OCI-LY7 (cell line): ENCODE data around the gene FUNDC2. TPM values are rescaled to one million over a fixed set of nuclear protein-coding genes. Genes with fewer than 3 reads are reported as not detected.

Experiments used
- BruUV-seq: library from RNA; stranded (reverse); fragments of 400-500 nt; replicated peaks from 2 replicates; lab custom pipeline; 2021; lab: Mats Ljungman, UMichigan
- CTCF ChIA-PET: fragments of 300-600 bp; sonication (Branson Sonifier 250); formaldehyde crosslinking; loops from one replicate; lab custom pipeline; 2022; ENCODE audit warnings: antibody characterized with exemption; ENCODE audit not compliant: unreplicated experiment; lab: Charles Lee
- POLR2A ChIA-PET: fragments of 300-600 bp; sonication (Branson Sonifier 250); formaldehyde crosslinking; loops from one replicate; lab custom pipeline; 2022; ENCODE audit warnings: antibody characterized with exemption; lab: Charles Lee
- DNase-seq: peaks from one replicate; pipeline ENCODE4 v3.0.0-alpha.2; 2015; ENCODE audit warnings: low spot score
- H2AFZ ChIP-seq: fragments of 200-600 bp; sonication (generic), shearing (Covaris generic); 2 replicates; pipeline ENCODE4 v1.6.1; 2014; ENCODE audit warnings: mild to moderate bottlenecking, antibody characterized with exemption, low read length, moderate library complexity
- H3K27ac ChIP-seq: fragments of 200-600 bp; sonication (generic); 2 replicates; pipeline ENCODE4 v1.5.1; 2014; ENCODE audit warnings: mixed run types, low read depth, mild to moderate bottlenecking, moderate library complexity, low read length, inconsistent platforms; ENCODE audit not compliant: poor library complexity, severe bottlenecking
- H3K36me3 ChIP-seq: fragments of 200-600 bp; sonication (generic); 2 replicates; pipeline ENCODE4 v1.6.1; 2014; ENCODE audit warnings: mild to moderate bottlenecking, antibody characterized with exemption, low read length, moderate library complexity, mixed read lengths; ENCODE audit not compliant: insufficient read depth
- H3K4me1 ChIP-seq: fragments of 200-600 bp; sonication (generic); 2 replicates; pipeline ENCODE4 v1.5.1; 2014; ENCODE audit warnings: mild to moderate bottlenecking, low read length; ENCODE audit not compliant: insufficient read depth, poor library complexity, severe bottlenecking
- H3K4me2 ChIP-seq: fragments of 200-600 bp; sonication (generic); 2 replicates; pipeline ENCODE4 v1.6.1; 2014; ENCODE audit warnings: mild to moderate bottlenecking, low read length
- H3K4me3 ChIP-seq: fragments of 200-600 bp; sonication (generic); 2 replicates; pipeline ENCODE4 v1.5.1; 2014; ENCODE audit warnings: mild to moderate bottlenecking, low read depth, low read length; ENCODE audit not compliant: poor library complexity, severe bottlenecking
- H3K79me2 ChIP-seq: fragments of 200-600 bp; sonication (generic); 2 replicates; pipeline ENCODE4 v1.6.1; 2016; ENCODE audit warnings: low read depth, mild to moderate bottlenecking, low read length, moderate library complexity, mixed read lengths; ENCODE audit not compliant: insufficient read depth
- H3K9me2 ChIP-seq: fragments of 200-600 bp; sonication (generic); 2 replicates; pipeline ENCODE4 v1.6.1; 2016; ENCODE audit warnings: mild to moderate bottlenecking, low read length, mixed read lengths; ENCODE audit not compliant: insufficient read depth
- H3K9me3 ChIP-seq: fragments of 200-600 bp; sonication (generic); 2 replicates; pipeline ENCODE4 v1.6.1; 2014; ENCODE audit warnings: mild to moderate bottlenecking, mixed run types, low read length, mixed read lengths
- H4K20me1 ChIP-seq: fragments of 200-600 bp; sonication (generic); 2 replicates; pipeline ENCODE4 v1.6.1; 2014; ENCODE audit warnings: mild to moderate bottlenecking, antibody characterized with exemption, low read length, moderate library complexity, mixed read lengths; ENCODE audit not compliant: insufficient read depth
- EZH2phosphoT487 ChIP-seq: fragments of 200-600 bp; sonication (generic); IDR thresholded peaks from 2 replicates; pipeline ENCODE4 v1.6.1; 2018; ENCODE audit warnings: low read depth, borderline replicate concordance, mild to moderate bottlenecking, mixed run types, antibody characterized with exemption, low read length, moderate library complexity, mixed read lengths
- intact Hi-C: fragments of 100-400 bp; cut with micrococcal nuclease; formaldehyde crosslinking; loops from one replicate; pipeline ENCODE4 v1.10.0; 2022; ENCODE audit not compliant: unreplicated experiment
- total RNA-seq, 2 experiments: library from RNA; depleted of rRNA in 1 of 2; stranded (reverse); fragments of >200 nt in 1 of 2; shearing (Covaris generic) in 1 of 2; gene quantifications; 2 replicates each; pipeline ENCODE4 v1.2.3, GENCODE V29; 2014 to 2022
- TF ChIP-seq, protein P1 (sequence below): fragments of 200-600 bp; sonication (generic); conservative IDR thresholded peaks from 2 replicates; pipeline ENCODE4 v1.5.1; 2014; ENCODE audit warnings: mild to moderate bottlenecking, antibody characterized with exemption, low read length, moderate library complexity, mixed read lengths

The FUNDC2 gene
- total RNA-seq, 2 experiments from 2014 or later, result 37.2 to 50.0 TPM

DNA sequence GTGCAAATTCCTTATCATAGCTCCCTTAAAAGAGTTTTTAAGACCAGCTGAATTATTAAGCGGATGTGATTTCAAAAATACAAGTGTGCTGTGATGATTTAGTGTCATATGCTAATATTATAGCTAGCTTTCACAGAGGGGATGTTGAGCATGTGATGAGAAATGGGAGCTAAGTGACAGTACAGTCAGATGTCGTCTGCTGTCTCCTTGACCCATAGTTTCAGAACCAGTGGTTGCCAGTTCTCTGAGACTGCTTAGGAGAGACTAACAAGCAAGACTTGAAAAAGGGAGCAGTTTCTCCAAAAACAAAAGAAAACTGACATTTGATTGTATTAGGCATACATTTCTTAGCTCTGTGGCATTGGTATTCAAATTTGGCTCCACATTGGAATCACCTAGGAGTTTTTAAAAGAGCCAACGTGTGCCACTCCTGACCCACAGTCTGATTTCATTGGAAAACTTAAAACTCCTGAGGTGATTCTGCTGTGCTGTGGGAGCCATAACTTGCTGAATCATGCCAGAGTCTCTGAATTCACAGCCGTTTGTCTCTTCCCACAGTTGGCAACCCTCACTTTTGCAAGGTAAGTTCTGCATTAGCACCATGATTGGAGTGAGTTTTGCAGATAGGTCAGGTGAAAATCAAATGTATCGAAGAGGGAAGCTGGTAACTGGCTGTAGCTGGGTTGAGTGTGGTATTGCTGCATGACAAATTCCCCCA, 20.3 kb downstream of the FUNDC2 start:
- no TSS peak for BruUV-seq
- intact Hi-C loops, result no loop called here
- POLR2A ChIA-PET, result interaction anchor here (0.8 kb wide), 1 partner anchor 11 kb away, joined by 3 read pairs; no protein-coding TSS in a partner anchor
- no peaks in the 10 kb centered on the region for H3K9me3 ChIP-seq
- CTCF ChIA-PET, result no interaction called here
- H3K4me1 ChIP-seq, result no peaks in the 10 kb centered on the region
- H2AFZ ChIP-seq, result no peak overlapping the region
- no peaks in the 10 kb centered on the region for H3K79me2 ChIP-seq
- no peak overlapping the region for H3K4me3 ChIP-seq
- no peak overlapping the region for H3K4me2 ChIP-seq
- H3K9me2 ChIP-seq, result no peaks in the 10 kb centered on the region
- peaks cover 6% of the 10 kb centered on the region for H3K36me3 ChIP-seq
- H4K20me1 ChIP-seq, result no peaks in the 10 kb centered on the region
- no peak for TF ChIP-seq EZH2phosphoT487
- TF ChIP-seq, protein P1, sequence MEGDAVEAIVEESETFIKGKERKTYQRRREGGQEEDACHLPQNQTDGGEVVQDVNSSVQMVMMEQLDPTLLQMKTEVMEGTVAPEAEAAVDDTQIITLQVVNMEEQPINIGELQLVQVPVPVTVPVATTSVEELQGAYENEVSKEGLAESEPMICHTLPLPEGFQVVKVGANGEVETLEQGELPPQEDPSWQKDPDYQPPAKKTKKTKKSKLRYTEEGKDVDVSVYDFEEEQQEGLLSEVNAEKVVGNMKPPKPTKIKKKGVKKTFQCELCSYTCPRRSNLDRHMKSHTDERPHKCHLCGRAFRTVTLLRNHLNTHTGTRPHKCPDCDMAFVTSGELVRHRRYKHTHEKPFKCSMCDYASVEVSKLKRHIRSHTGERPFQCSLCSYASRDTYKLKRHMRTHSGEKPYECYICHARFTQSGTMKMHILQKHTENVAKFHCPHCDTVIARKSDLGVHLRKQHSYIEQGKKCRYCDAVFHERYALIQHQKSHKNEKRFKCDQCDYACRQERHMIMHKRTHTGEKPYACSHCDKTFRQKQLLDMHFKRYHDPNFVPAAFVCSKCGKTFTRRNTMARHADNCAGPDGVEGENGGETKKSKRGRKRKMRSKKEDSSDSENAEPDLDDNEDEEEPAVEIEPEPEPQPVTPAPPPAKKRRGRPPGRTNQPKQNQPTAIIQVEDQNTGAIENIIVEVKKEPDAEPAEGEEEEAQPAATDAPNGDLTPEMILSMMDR, result no peak
- H3K27ac ChIP-seq, result no peak overlapping the region
- DNase-seq, result no peak

DNA sequence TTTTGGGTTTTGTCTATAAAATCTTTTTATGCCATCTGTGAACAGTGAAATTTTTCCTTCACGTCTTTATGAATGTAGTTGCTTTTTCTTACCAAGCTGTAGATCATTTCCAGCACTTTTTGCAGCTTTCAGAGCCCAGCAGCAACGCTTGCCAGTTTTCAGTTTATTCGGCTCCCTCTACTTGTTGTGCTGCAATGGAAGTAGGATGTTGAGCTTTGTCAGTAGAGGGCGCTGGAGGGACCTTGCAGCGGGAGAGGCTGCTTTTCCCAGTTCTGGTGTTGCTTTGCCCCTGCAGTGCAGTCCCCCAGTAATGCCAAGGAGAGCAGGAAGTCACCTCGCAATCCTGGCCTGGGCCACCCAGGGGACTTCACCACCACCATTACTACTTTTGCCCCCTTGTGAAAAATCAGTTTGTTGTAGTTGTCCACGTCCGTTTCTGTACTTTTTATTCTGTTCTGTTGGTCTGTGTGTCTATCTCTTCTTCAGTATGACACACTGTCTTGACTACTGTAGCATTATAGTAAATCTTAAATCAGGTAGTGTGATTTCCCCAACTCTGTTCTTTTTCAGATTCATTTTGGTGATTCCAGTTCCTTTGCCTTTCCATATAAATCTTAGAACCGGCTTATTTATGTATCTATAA, 22.5 kb downstream of the FUNDC2 start:
- Histone ChIP-seq H3K4me1 (no peaks in the 10 kb centered on the region), H3K9me2 (no peaks in the 10 kb centered on the region), H3K27ac (no peak overlapping the region), H2AFZ (no peak overlapping the region), H3K79me2 (no peaks in the 10 kb centered on the region), H3K4me2 (no peak overlapping the region), H3K36me3 (peaks cover 11% of the 10 kb centered on the region), H3K9me3 (no peaks in the 10 kb centered on the region), H3K4me3 (no peak overlapping the region), H4K20me1 (no peaks in the 10 kb centered on the region)
- BruUV-seq, result no TSS peak
- DNase-seq, result peak; percentile 48
- intact Hi-C loops, result no loop called here
- TF ChIP-seq, protein P1, result peak; percentile 79
- TF ChIP-seq EZH2phosphoT487, result no peak
- ChIA-PET CTCF (no interaction called here), POLR2A (no interaction called here)
